PFSK-1 (cell line): Measurements from ENCODE around the gene LIN7B.

ENCODE experiments used
- FOXP2 ChIP-seq: optimal IDR thresholded peaks from 2 replicates; pipeline ENCODE3; 2011; ENCODE audit warnings: borderline replicate concordance, control low read depth, inconsistent platforms; ENCODE audit not compliant: insufficient read depth; ENCODE audit errors: extremely low read length, extremely low read depth
- POLR2AphosphoS5 ChIP-seq: IDR thresholded peaks from 2 replicates; pipeline ENCODE4 v1.6.1; 2012; ENCODE audit warnings: low read depth, mild to moderate bottlenecking, control low read depth, low read length, moderate library complexity
- SIN3A ChIP-seq: IDR thresholded peaks from 2 replicates; pipeline ENCODE4 v1.6.1; 2012; ENCODE audit warnings: mild to moderate bottlenecking, low read length, moderate library complexity, borderline replicate concordance; ENCODE audit not compliant: insufficient read depth
- TAF1 ChIP-seq: IDR thresholded peaks from 2 replicates; pipeline ENCODE4 v1.6.1; 2012; ENCODE audit warnings: low read length, control low read depth, borderline replicate concordance; ENCODE audit not compliant: insufficient read depth
- TF ChIP-seq, protein P1 (sequence below), 2 experiments: IDR thresholded peaks; 2 replicates each; pipeline versions ENCODE4 v1.6.1 to v1.8.0; 2011 to 2012; ENCODE audit warnings: low read depth in 2 of 2, low read length in 2 of 2, control low read depth in 1 of 2, inconsistent platforms in 1 of 2, mild to moderate bottlenecking in 1 of 2, moderate library complexity in 1 of 2; ENCODE audit not compliant: insufficient read depth in 1 of 2

Gene LIN7B

DNA sequence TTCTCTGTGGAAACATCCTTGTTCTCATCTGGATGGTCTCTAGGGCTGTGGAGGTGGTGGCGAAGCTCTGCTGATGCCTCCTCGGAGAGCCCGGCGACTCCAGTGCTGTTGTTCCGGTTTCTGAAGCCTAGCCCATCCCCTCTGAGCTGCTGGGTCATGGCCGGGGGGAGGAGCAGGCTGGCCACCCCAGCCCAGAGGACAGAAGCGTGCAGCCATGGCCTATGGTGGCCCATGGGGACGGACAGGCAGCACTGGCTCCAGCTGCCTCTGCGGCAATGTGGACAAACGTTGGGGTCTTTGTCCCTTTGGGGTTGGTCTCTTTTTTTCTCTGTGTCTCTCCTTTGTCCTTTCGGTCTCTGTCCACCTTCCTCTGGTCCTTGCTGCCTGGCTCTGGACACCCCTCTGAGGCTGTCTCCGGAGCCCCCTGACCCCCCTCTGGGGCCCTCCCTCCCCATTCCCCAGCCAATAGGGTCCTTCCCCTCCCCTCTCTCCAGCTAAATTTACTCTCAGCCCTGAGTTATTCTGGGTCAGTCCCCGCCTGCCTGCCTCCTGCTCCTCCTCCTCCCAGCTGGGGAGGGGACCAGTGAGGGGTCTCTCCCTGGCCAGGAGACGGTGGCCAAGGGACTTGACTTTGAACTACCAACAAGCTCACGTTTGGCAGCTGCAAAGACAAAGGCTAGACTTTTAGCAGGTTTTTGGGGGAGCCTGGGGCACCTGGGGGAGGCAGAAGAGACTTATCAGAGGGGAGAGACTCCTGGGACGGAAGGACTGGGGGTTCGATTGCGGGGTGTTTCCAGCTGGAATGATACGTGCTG, 41.0 kb downstream of the LIN7B start, which contains the start of gene HRC:
TSS of gene HRC (minus strand) at position 392 of the 815 bp plus-strand sequence. CDS start at position 233, 159 bp downstream.
- TF ChIP-seq SIN3A (no peak), TAF1 (no peak), POLR2AphosphoS5 (no peak), FOXP2 (no peak)
- TF ChIP-seq, protein P1, sequence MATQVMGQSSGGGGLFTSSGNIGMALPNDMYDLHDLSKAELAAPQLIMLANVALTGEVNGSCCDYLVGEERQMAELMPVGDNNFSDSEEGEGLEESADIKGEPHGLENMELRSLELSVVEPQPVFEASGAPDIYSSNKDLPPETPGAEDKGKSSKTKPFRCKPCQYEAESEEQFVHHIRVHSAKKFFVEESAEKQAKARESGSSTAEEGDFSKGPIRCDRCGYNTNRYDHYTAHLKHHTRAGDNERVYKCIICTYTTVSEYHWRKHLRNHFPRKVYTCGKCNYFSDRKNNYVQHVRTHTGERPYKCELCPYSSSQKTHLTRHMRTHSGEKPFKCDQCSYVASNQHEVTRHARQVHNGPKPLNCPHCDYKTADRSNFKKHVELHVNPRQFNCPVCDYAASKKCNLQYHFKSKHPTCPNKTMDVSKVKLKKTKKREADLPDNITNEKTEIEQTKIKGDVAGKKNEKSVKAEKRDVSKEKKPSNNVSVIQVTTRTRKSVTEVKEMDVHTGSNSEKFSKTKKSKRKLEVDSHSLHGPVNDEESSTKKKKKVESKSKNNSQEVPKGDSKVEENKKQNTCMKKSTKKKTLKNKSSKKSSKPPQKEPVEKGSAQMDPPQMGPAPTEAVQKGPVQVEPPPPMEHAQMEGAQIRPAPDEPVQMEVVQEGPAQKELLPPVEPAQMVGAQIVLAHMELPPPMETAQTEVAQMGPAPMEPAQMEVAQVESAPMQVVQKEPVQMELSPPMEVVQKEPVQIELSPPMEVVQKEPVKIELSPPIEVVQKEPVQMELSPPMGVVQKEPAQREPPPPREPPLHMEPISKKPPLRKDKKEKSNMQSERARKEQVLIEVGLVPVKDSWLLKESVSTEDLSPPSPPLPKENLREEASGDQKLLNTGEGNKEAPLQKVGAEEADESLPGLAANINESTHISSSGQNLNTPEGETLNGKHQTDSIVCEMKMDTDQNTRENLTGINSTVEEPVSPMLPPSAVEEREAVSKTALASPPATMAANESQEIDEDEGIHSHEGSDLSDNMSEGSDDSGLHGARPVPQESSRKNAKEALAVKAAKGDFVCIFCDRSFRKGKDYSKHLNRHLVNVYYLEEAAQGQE (IDR thresholded peaks at IDR 0.05; ENCODE audit: insufficient read depth in 1 of 2, low read depth in 2 of 2, low read length in 2 of 2) = no peak

DNA sequence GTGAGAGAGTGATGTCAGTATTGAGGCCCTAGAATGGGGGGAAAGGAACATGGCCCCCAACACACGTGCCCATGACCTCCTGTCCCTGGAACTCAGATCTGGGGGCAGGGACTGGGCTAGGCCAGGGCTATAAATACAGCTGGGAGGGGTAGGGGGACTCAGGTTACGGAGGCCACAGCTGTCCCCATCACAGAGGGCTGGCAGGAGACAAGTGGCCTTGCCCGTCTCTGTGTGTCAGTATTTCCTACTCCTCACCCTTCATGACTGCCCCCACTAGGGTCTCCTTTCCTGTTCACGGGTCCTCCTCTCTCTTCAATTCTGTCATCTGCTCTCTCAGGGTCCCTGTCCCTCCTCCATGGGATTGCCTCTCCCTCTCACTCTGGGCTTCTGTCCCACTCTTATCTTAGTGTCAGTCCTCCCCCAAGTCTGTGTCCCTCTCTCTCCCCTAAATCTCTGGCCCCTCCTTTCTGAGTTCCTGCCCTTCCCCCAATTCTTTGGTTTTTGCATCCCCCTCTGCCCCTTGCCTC, 41.7 kb downstream of the LIN7B start:
- no peak for TF ChIP-seq TAF1
- TF ChIP-seq, protein P1 (IDR thresholded peaks at IDR 0.05; ENCODE audit: insufficient read depth in 1 of 2, low read depth in 2 of 2, low read length in 2 of 2) = no peak
- no peak for TF ChIP-seq POLR2AphosphoS5
- TF ChIP-seq SIN3A = no peak
- no peak for TF ChIP-seq FOXP2

DNA sequence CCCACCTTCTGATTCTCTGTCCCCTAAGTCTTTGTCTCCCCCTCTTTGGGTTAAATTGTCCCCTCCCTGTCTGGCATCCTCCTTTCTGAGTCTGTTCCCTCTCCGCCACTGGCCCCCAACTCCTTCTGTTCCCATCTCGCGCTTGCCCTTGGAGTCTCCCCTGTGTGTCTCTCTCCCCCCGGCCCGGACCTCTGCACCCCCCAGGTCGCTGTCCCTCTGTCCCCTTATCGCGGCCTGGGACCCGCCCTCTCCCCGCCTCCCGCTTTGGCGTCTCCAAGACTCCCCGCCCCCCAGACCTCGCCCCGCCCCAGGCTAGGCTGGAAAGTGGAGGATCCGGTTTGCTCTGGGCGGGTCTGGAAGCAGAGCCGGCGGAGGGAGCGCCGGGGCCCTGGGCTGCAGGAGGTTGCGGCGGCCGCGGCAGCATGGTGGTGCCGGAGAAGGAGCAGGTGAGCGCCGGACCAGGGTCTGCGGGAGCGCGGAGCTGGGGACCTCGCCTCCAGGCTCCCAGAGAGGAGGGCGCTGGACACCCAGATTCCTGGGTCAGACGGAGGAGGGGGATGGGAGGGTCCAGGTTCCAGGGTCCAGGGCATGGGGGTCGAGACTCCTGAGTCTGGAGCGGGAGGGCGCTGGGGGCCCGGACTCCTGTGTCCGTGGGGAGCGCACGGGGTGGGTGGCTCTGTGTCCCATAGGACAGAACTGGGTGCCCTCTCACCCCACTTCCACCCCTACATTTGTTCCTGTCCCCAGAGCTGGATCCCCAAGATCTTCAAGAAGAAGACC, 43.5 kb downstream of the LIN7B start, which contains the start of gene TRPM4:
TSS of gene TRPM4 (plus strand) at position 348 of the 780 bp plus-strand sequence. CDS start at position 423, 75 bp downstream.
- peak; percentile 85 for TF ChIP-seq POLR2AphosphoS5
- TF ChIP-seq SIN3A = no peak; the same call in 1 of the 2 replicates
- no peak for TF ChIP-seq TAF1
- TF ChIP-seq, protein P1 (IDR thresholded peaks at IDR 0.05; ENCODE audit: insufficient read depth in 1 of 2, low read depth in 2 of 2, low read length in 2 of 2) = no peak
- peak; percentile 30 for TF ChIP-seq FOXP2

DNA sequence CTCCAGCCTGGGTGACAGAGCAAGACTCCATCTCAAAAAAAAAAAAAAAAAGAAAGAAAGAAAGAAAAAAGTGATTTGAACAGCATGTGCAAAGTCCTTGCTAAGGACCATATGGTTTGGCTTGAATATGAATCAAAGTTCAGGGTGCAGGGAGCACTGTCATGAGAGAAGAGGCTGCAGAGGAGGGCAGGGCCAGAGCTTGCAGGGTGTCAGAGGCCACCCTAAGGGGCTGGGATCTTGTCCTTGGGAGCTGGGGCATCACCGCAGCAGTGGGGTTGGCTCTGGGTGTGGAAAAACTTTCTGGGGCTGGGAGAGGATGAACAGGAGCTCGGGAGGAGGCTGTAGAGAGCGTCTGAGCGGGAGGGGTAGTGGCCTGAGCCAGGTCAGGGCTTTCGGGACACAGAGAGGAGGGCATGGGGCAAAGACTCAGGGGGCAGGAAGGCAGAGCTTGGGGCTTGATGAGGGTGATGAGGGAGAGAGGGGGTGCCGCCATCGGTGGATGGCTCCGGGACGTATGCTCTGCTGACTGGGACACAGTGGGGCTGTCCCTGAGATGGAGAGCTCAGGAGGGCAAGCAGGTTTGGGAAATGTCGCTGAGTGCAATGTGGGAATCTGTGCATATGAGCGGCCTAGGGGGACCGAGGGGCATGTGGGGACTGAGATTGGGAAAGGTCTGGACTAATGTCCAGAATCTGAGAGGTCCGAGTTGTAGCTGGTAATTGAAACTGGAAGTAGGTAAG, 46.5 kb downstream of the LIN7B start:
- no peak for TF ChIP-seq FOXP2

DNA sequence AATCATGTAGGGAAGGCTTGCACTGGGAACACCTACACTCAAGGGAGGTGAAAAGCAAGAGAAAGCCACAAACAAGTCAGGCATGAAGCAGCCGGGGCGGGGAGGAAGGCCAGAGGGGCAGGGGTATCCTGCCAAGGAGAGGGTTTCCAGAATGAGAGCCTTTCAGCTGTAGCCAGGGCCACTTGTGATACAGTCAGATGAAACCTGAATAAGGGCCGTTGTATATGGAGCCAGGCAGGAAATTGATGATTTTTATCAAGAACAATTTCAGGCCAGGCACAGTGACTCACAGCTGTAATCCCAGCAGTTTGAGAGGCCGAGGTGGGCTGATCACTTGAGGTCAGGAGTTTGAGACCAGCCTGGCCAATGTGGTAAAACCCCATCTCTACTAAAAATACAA, 47.8 kb downstream of the LIN7B start:
- TF ChIP-seq, protein P1 (IDR thresholded peaks at IDR 0.05; ENCODE audit: insufficient read depth in 1 of 2, low read depth in 2 of 2, low read length in 2 of 2) = no peak
- no peak for TF ChIP-seq POLR2AphosphoS5
- TF ChIP-seq TAF1 = no peak
